ENCODE data around the gene ETNK1. TPM values are rescaled to one million over a fixed set of nuclear protein-coding genes. Genes with fewer than 3 reads are reported as not detected.

ETNK1 gene
- total RNA-seq, 4 donors from 2014 or later = 22.3 to 61.4 (median 25.7) TPM

- no peaks in the 10 kb centered on the region for H3K27me3 ChIP-seq
- H3K27ac ChIP-seq = no peak overlapping the region
- no peaks in the 10 kb centered on the region for H3K4me1 ChIP-seq
- H3K36me3 ChIP-seq = no peaks in the 10 kb centered on the region
- 28% methylated on average over 1 of the region's 1 CpG for WGBS
- no peak for DNase-seq (ENCODE audit: low spot score in 2 of 2)
- H3K4me3 ChIP-seq = no peak overlapping the region
- TF ChIP-seq POLR2A (IDR thresholded peaks at IDR 0.05) (no peak), EP300 (IDR thresholded peaks at IDR 0.05) (no peak), CTCF (IDR thresholded peaks at IDR 0.05) (no peak), POLR2AphosphoS5 (IDR thresholded peaks at IDR 0.05) (no peak)
- H3K9me3 ChIP-seq = no peaks in the 10 kb centered on the region
Measured at GRCh38 chr12:22738945-22739344, 114.0 kb downstream of the ETNK1 start.

Other genes starting within 250 kb of the ETNK1 start
- 10 to 100 TPM; 23.1 to 39.2 (median 27.7) TPM for gene C2CD5, start 80.6 kb upstream of the ETNK1 start, total RNA-seq